Endothelial cell of umbilical vein (primary cell): ENCODE results near the gene KIFAP3. TPM values are rescaled to one million over a fixed set of nuclear protein-coding genes. Genes with fewer than 3 reads are reported as not detected.

ENCODE experiments used
- BruUV-seq: library from RNA; stranded (reverse); fragments of 400-500 nt; replicated peaks from 2 replicates; lab custom pipeline; 2021; lab: Mats Ljungman, UMichigan
- CTCF ChIA-PET: fragments of 300-600, 350-600 bp; sonication (Branson Sonifier 250); formaldehyde crosslinking; loops from one replicate; lab custom pipeline; 2021; ENCODE audit warnings: antibody characterized with exemption, inconsistent platforms; lab: Charles Lee
- POLR2A ChIA-PET: fragments of 300-600, 350-600 bp; sonication (Branson Sonifier 250); formaldehyde crosslinking; loops from one replicate; lab custom pipeline; 2021; ENCODE audit warnings: antibody characterized with exemption, inconsistent platforms; lab: Charles Lee
- DNase-seq: peaks from one replicate; pipeline ENCODE4 v3.0.0-alpha.2; 2011; ENCODE audit warnings: low read depth, low spot score
- FAIRE-seq: peaks from 2 replicates; lab custom pipeline; 2011; peaks lifted over from hg19 to GRCh38; lab: Jason Lieb, UNC
- H2AFZ ChIP-seq: 2 replicates; pipeline ENCODE4 v1.6.0; 2012; ENCODE audit warnings: low read depth, low read length, control low read depth, inconsistent platforms
- H3K27ac ChIP-seq: 2 replicates; pipeline ENCODE4 v1.5.1; 2011; ENCODE audit warnings: low read depth, mild to moderate bottlenecking, control low read depth, low read length, moderate library complexity; ENCODE audit not compliant: insufficient read depth
- H3K27me3 ChIP-seq, 2 experiments: 2 replicates each; pipeline versions ENCODE4 v1.6.0 to v1.6.1; 2011; ENCODE audit warnings: low read length in 2 of 2, mixed read lengths in 1 of 2; ENCODE audit not compliant: control insufficient read depth in 2 of 2, insufficient read depth in 2 of 2
- H3K36me3 ChIP-seq, 2 experiments: 2 replicates in 1 of 2; 3 replicates in 1 of 2; pipeline ENCODE4 v1.5.1; 2011; ENCODE audit warnings: low read length in 2 of 2, mild to moderate bottlenecking in 1 of 2, moderate library complexity in 1 of 2; ENCODE audit not compliant: control insufficient read depth in 2 of 2, insufficient read depth in 2 of 2; ENCODE audit errors: extremely low read depth in 1 of 2
- H3K4me1 ChIP-seq: 3 replicates; pipeline ENCODE4 v1.5.1; 2011; ENCODE audit warnings: mild to moderate bottlenecking, low read length; ENCODE audit not compliant: control insufficient read depth, insufficient read depth; ENCODE audit errors: extremely low read depth
- H3K4me2 ChIP-seq: 2 replicates; pipeline ENCODE4 v1.6.1; 2011; ENCODE audit warnings: low read length, control low read depth, mixed read lengths; ENCODE audit not compliant: insufficient read depth
- H3K4me3 ChIP-seq, 3 experiments: fragments of 200-600 bp in 1 of 3; sonication (generic), shearing (Covaris generic) in 1 of 3; replicated peaks in 1 of 3; 2 replicates each; pipeline ENCODE4 v1.5.1; 2011 to 2016; ENCODE audit warnings: control low read depth in 3 of 3, low read length in 3 of 3, mild to moderate bottlenecking in 2 of 3, inconsistent platforms in 1 of 3, low read depth in 1 of 3, moderate library complexity in 1 of 3; ENCODE audit not compliant: insufficient read depth in 1 of 3
- H3K79me2 ChIP-seq: 2 replicates; pipeline ENCODE4 v1.6.0; 2012; ENCODE audit warnings: low read length, inconsistent platforms; ENCODE audit not compliant: control insufficient read depth, insufficient read depth
- H3K9ac ChIP-seq: replicated peaks from 2 replicates; pipeline ENCODE3; 2011; ENCODE audit warnings: low read length, control low read depth; ENCODE audit not compliant: insufficient read depth; ENCODE audit errors: extremely low read depth
- H3K9me1 ChIP-seq: replicated peaks from 3 replicates; pipeline ENCODE4 v1.6.0; 2011; ENCODE audit warnings: mild to moderate bottlenecking, low read length; ENCODE audit not compliant: control insufficient read depth, insufficient read depth; ENCODE audit errors: extremely low read depth
- H3K9me3 ChIP-seq: replicated peaks from 2 replicates; pipeline ENCODE4 v1.5.1; 2012; ENCODE audit warnings: low read length, inconsistent platforms; ENCODE audit not compliant: control insufficient read depth, insufficient read depth
- H4K20me1 ChIP-seq: replicated peaks from 2 replicates; pipeline ENCODE3; 2011; ENCODE audit warnings: mild to moderate bottlenecking, low read length; ENCODE audit not compliant: control insufficient read depth, insufficient read depth; ENCODE audit errors: extremely low read depth
- CTCF ChIP-seq, 2 donors: IDR thresholded peaks; 1 replicate in 1 of 2; 2 replicates in 1 of 2; pipeline ENCODE4 v1.5.1; 2011; ENCODE audit warnings: low read length in 2 of 2, mild to moderate bottlenecking in 2 of 2, moderate library complexity in 2 of 2, control low read depth in 1 of 2, inconsistent platforms in 1 of 2, low read depth in 1 of 2; ENCODE audit not compliant: insufficient read depth in 1 of 2; ENCODE audit errors: extremely low read depth in 1 of 2
- EZH2 ChIP-seq: IDR thresholded peaks from 2 replicates; pipeline ENCODE4 v1.6.1; 2012; ENCODE audit warnings: borderline replicate concordance, low read depth, mild to moderate bottlenecking, moderate library complexity, low read length, inconsistent platforms; ENCODE audit not compliant: severe bottlenecking
- FOS ChIP-seq: IDR thresholded peaks from 2 replicates; pipeline ENCODE4 v1.6.1; 2011; ENCODE audit warnings: mild to moderate bottlenecking, low read length, moderate library complexity, borderline replicate concordance; ENCODE audit not compliant: insufficient read depth
- GATA2 ChIP-seq: IDR thresholded peaks from 2 replicates; pipeline ENCODE4 v1.7.0; 2011; ENCODE audit warnings: low read depth, mild to moderate bottlenecking, moderate library complexity, mixed read lengths, low read length; ENCODE audit not compliant: insufficient read length, insufficient read depth
- JUN ChIP-seq: IDR thresholded peaks from 2 replicates; pipeline ENCODE4 v1.6.1; 2011; ENCODE audit warnings: borderline replicate concordance, low read depth; ENCODE audit not compliant: insufficient read length, insufficient read depth
- MAX ChIP-seq: IDR thresholded peaks from 2 replicates; pipeline ENCODE4 v1.6.1; 2011; ENCODE audit not compliant: insufficient read depth, insufficient read length
- MYC ChIP-seq: IDR thresholded peaks from one replicate; pipeline ENCODE4 v1.6.1; 2011; ENCODE audit warnings: mild to moderate bottlenecking, low read depth, low read length
- POLR2A ChIP-seq: IDR thresholded peaks from 2 replicates; pipeline ENCODE4 v1.6.1; 2012; ENCODE audit warnings: low read depth, mild to moderate bottlenecking, control low read depth, low read length
- POLR2AphosphoS5 ChIP-seq: IDR thresholded peaks from 2 replicates; pipeline ENCODE4 v1.6.1; 2012; ENCODE audit warnings: low read depth, mild to moderate bottlenecking, control low read depth, low read length, moderate library complexity; ENCODE audit not compliant: insufficient read depth
- dilution Hi-C: fragments of 300-500 bp; cut with MboI; formaldehyde crosslinking; loops from one replicate; pipeline ENCODE4 v1.15.0; 2019; ENCODE audit warnings: low sequenced_read_pairs; ENCODE audit not compliant: extremely low pct_ligation_motif_present
- intact Hi-C: fragments of 100-400 bp; cut with micrococcal nuclease; formaldehyde crosslinking; loops from one replicate; pipeline ENCODE4 v1.10.0; 2022
- polyA plus RNA-seq, 4 experiments: library from polyadenylated mRNA; depleted of rRNA in 3 of 4; stranded (reverse) in 3 of 4; unstranded in 1 of 4; fragments of >200 nt; gene quantifications; 2 replicates each; pipeline versions ENCODE4 v1.2.1 to v1.2.3, GENCODE V29; 2011 to 2012; ENCODE audit warnings: missing spikeins in 1 of 4
- total RNA-seq: library from RNA; stranded (reverse); gene quantifications from 2 replicates; pipeline ENCODE4 v1.2.3, GENCODE V29; 2021

Gene KIFAP3
- total and polyA plus RNA-seq, 2 donors (not counting 3 experiments of a cell fraction or from before 2014, with no cell fraction given): 6.4 to 17.5 TPM

- no peak overlapping the region for H3K9ac ChIP-seq
- no peaks in the 10 kb centered on the region for H3K9me1 ChIP-seq
- no peak for DNase-seq
- TF ChIP-seq FOS (no peak), POLR2A (no peak), GATA2 (no peak), MAX (no peak), JUN (no peak), CTCF (IDR thresholded peaks at IDR 0.05; ENCODE audit: extremely low read depth in 1 of 2, insufficient read depth in 1 of 2, low read depth in 1 of 2, low read length in 2 of 2) (no peak), EZH2 (no peak), POLR2AphosphoS5 (no peak), MYC (no peak)
- H3K9me3 ChIP-seq: no peaks in the 10 kb centered on the region
- ChIA-PET POLR2A (no interaction called here), CTCF (interaction anchor here (1.3 to 1.5 kb wide), 2 partner anchors 14 to 22 kb away, joined by 3 read pairs; no protein-coding TSS in a partner anchor)
- no peak overlapping the region for H3K4me3 ChIP-seq
- H3K4me1 ChIP-seq: no peaks in the 10 kb centered on the region
- intact Hi-C loops: no loop called here
- no TSS peak for BruUV-seq
- H2AFZ ChIP-seq: no peak overlapping the region
- H3K4me2 ChIP-seq: no peak overlapping the region
- H3K79me2 ChIP-seq: no peaks in the 10 kb centered on the region
- no peaks in the 10 kb centered on the region for H3K27me3 ChIP-seq
- no peak for FAIRE-seq
- H3K36me3 ChIP-seq: no peaks in the 10 kb centered on the region
- H4K20me1 ChIP-seq: no peaks in the 10 kb centered on the region
- dilution Hi-C loops: no loop called here
- H3K27ac ChIP-seq: no peak overlapping the region
These were observed 123.4 kb downstream of the KIFAP3 start for GRCh38 chr1:169951108-169951507.
